Tongue (tissue), 3 donors: ENCODE measurements around the gene NRG3. TPM values are rescaled to one million over a fixed set of nuclear protein-coding genes. Genes with fewer than 3 reads are reported as not detected.

Experiments
- DNase-seq: peaks from one replicate; pipeline ENCODE4 v3.0.0-alpha.2; 2015
- small RNA-seq: library from RNA; depleted of rRNA; stranded (forward); fragments of <200 nt; gene quantifications from one replicate; pipeline ENCODE3, GENCODE V24; 2014; ENCODE audit warnings: low replicate concordance
- total RNA-seq: library from RNA; depleted of rRNA; stranded (reverse); fragments of >200 nt; gene quantifications from one replicate; pipeline ENCODE4 v1.2.3, GENCODE V29; 2014

NRG3 gene
- total RNA-seq, 1 donor from 2014 or later = 0.31 TPM

GRCh38 chr10:83017076-83017867, 1142.3 kb downstream of the NRG3 start:
- DNase-seq = no peak

GRCh38 chr10:83023662-83024061, 1148.7 kb downstream of the NRG3 start:
- peak; percentile 5 for DNase-seq

Small RNA genes within 50 kb of the gene (small RNA-seq; reads per million reads assigned to genes)
- not detected for gene RNU6-441P
